CD4-positive, alpha-beta T cell treated with Interleukin-21 for 1 hour (primary cell): ENCODE measurements around the gene MMP24OS.

ENCODE experiments used
- DNase-seq: peaks from one replicate; pipeline ENCODE4 v3.0.0-alpha.2; 2020

The MMP24OS gene

GRCh38 chr20:35290186-35290886, 12.4 kb upstream of the MMP24OS start:
- DNase-seq, result no peak

GRCh38 chr20:35288325-35289060, 10.6 kb upstream of the MMP24OS start:
- DNase-seq, result no peak

- no peak for DNase-seq
These were observed 9.8 kb upstream of the MMP24OS start for GRCh38 chr20:35287509-35288324.

- DNase-seq, result no peak
These were observed 9.1 kb upstream of the MMP24OS start for GRCh38 chr20:35286899-35287508.

DNA sequence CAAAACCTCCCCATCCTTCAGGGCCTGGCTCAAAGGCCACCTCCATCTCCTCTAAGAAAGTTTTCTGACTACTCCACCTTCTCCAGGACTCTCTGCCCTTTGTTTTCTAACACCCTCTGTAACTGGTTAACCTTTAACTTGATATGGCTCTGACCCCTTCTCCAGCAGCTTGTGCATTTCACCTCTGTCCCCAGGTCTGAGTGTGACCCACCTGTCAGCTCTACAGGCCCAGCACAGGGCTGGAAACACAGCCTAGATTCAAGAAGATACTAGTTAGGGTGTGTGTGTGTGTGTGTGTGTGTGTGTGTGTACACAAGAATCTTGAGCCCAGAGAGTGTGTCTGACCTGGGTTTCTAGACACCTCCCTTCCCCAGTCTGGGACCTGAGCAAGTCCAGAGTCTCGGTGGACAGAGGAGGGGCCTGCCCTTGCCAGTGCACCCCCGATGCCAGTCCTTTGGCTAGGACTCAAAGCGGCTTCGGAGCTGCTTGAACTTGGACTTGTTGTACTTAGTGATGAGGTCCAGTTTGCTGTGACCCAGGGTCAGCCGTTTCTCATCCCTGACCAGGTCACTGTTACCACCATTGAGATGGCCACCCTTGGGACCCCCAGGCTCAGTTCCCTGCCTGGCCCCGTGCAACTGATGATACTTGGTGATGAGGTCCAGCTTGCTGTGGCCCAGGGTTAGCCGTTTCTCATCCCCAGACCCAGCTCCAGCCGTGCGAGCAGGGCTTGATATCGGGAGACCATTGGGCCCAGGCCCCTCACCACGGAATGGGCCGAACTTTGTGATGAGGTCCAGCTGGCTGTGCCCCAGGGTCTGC, 8.4 kb upstream of the MMP24OS start:
- DNase-seq, result no peak

GRCh38 chr20:35285806-35286076, 7.8 kb upstream of the MMP24OS start:
- no peak for DNase-seq

DNA sequence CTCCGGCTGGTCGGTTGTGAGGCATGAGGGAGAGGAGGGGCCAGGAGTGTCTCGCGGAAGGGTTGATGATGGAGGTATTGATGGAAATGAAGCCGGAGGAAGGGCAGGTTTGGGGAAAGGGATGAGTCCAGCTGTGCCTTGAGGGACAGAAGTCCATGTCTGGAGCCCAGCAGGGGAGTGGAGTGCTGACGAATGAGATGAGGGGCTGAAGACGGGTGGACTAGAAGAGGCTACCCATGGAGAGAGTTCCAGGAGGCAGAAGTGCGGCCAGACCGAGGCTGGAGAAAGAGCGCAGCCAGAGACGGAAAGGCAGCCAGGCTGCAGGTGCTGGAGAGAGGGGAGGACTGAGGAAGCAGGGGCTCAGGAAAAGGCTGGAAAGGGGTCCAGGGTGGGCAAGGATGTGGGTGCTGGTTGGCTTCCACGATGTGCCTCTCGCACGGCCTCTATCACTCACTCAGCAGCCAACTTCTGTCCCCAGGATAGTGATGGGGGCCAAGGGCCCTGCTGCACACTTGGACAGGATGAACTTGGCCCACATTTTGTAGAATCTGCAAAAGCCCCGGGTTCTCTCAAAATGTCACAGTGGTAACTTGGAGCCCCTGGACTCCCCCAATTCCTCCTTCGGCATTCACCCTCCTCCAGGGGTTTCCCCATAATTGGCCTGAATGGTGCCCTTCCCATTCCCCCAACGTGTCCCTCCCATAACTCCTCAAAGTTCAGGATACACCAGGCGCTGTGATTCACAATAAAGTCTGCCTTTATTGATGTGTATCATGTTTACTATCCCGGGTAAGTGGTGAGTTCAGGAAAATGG, 7.3 kb upstream of the MMP24OS start:
- DNase-seq, result no peak

GRCh38 chr20:35284267-35284991, 6.5 kb upstream of the MMP24OS start, which contains the start of gene EIF6:
TSS of gene EIF6 (minus strand) at chr20:35284772. CDS start at chr20:35284487, 285 bp downstream.
- DNase-seq, result peak; percentile 84

- DNase-seq, result no peak
These were observed 5.7 kb upstream of the MMP24OS start for GRCh38 chr20:35283441-35284266.

DNA sequence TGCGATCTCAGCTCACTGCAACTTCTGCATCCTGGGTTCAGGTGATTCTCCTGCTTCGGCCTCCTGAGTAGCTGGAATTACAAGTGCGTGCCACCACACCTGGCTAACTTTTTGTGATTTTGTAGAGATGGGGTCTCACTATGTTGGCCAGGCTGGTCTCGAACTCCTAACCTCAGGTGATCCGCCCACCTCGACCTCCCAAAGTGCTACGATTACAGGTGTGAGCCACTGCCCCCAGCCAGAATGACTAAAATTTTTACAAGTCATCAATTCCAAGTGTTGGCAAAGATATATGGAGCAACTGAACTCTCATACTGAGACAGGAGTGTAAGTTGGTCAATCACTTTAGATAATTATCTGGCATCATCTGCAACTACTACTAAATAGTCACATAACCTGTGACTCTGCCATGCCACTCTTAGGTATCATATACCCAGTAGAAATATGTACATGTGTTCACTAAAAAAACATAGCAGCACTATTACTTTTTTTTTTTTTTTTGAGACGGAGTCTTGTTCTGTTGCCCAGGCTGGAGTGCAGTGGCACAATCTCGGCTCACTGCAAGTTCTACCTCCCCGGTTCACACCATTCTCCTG, 3.7 kb upstream of the MMP24OS start:
- DNase-seq, result no peak

DNA sequence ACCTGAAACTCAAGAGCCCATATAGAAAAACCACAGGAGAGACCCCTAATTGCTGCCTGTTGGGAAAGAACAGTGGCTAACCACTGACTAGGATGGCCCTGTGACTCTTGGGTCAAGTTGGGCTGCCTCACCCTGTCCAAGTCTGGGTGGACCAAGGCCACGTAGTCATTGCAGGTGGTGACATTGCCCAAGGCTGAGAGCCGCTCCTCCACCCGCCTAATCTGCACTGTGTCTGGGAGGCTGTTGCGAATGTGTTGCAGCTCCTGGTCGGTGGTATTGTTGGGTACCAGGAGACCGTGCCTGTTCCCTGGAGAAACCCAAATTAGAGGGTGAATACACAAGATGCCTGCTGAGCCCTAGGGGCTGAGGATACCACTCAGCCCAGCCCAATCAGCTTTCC, 2.6 kb upstream of the MMP24OS start:
- no peak for DNase-seq

GRCh38 chr20:35279533-35280174, 1.7 kb upstream of the MMP24OS start:
- no peak for DNase-seq

- no peak for DNase-seq
These were observed 1.1 kb upstream of the MMP24OS start for GRCh38 chr20:35279040-35279439.

DNA sequence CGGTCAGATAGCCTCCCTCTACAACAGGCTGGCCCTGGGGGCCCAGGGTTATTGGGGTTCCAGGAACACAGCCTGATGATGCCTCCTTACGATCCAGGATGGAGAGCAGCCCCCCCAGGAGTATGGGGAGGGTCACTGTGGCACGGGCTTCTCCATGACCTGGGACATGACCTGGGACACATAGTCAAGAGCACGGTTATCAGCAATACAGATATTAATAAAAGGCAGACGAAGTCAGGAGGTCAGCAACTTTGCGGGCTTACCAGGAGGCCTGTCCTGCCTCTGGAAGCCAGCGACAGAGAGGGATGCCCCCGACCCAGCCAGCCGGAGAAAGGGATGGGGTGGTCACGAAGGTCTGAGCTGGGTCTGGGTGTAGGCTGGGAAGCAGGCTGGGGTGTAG, 795 bp downstream of the MMP24OS start:
- no peak for DNase-seq

DNA sequence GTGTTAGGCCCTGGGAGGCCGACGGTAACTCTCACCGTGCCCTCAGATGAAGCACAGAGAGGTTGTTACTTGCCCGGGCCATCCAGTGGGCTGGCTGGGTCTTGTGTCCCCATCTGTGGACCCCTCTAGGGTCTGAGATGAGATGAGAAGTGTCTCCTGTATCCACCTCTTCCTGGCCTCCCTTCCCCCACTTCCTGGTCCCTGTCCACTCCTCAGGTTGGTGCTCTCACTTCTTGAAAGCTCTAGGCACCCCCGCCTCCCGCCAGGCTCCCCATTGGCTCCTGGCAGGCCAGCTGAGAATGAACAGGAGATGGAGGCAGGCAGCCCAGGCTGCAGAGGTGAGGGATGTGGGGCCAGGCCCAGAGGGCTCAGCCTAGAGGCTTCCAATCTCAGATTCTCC, 1.5 kb downstream of the MMP24OS start:
- no peak for DNase-seq

DNA sequence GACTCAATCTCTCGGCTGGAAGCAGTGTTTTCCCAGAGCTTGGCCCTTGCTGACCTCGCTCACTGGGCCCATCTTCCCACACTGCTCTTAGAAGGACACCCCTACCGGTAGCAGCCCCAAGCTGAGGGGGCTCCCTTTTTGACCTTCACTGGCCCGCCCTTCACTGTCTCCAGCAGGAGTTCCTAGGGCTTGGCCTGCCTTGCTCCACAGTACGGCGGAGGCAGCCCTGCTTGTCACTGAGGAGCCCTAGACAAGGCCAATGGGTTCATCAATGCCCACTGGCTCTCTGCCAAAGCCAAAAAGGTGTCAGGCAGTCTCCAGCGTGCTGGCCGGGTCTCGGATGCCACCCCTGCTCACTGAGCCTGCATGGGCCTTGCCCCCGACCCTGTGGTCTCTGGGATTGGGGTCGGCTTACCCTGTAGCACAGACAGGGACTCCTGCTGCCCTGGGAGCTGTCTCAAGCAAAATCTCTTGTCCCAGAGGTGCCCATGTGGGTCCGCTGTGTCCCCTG, 2.1 kb downstream of the MMP24OS start:
- DNase-seq, result no peak

DNA sequence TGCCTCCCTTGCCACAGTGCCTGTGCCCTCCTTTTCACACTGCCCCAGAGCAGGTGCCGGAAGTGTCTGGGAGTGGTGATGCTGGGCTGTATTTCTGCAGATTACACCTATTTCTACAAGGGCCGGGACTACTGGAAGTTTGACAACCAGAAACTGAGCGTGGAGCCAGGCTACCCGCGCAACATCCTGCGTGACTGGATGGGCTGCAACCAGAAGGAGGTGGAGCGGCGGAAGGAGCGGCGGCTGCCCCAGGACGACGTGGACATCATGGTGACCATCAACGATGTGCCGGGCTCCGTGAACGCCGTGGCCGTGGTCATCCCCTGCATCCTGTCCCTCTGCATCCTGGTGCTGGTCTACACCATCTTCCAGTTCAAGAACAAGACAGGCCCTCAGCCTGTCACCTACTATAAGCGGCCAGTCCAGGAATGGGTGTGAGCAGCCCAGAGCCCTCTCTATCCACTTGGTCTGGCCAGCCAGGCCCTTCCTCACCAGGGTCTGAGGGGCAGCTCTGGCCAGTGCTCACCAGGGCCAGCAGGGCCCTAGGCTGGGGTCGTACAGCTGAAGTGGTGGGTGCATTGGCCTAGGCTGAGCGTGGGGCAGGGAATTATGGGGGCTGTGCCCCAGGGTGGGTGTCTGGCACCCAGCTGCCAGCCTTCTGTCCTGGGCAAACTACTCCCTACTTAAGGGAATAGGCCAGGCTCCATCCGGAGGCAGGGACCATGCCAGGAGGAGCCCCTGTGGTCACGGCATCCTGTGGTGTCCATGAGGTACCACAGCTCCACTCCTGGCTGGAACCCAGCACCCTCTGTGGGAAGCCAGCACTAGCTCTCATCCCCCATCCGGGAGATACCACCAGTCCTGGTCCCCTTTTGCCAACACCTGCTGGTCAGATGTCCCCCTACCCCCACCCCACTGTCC, 3.5 kb downstream of the MMP24OS start:
- no peak for DNase-seq
